Measurements from ENCODE around the gene WDR46.

The WDR46 gene

DNA sequence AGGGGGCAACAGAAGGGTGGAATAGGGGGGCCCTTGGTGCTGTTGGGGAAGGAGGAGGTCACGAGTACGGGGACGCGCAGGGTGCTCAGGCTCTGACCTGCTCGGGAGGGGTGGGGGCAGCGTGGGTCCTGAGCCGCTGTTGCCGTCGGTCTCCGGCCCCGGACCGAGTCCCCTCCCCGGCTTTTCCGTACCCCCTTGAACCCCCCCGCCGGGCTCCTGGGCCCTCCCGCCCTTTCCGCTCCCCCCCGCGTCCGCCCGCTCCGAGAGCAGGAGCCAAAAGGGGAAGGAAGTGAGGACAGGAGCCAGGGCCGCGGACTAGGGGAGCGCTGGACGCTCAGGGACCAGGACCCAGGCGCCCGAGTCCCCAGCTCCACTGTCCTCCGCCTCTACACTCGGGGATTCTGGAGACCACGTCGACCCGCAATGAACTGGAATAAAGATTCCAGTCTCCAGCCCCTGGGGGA is 9.8 kb upstream of the WDR46 start, which contains the start of gene RGL2:
Gene RGL2, minus strand, starts transcription at position 170 of the 464 bp plus-strand sequence. CDS start 332 bp downstream, outside the sequence.
- peak within 1 kb of the TSS; percentile 95 for H3K27ac ChIP-seq (replicated peaks)
- peak within 1 kb of the TSS; percentile 75 for H3K4me3 ChIP-seq (replicated peaks; ENCODE audit: insufficient read depth, low read length)
- DNase-seq (ENCODE audit: low read depth in 1 of 2, low spot score in 1 of 2) = peak; percentile 87 to 89
- peak; percentile 70 for TF ChIP-seq SPI1 (IDR thresholded peaks at IDR 0.05; ENCODE audit: borderline replicate concordance, low read depth)
- TF ChIP-seq, protein P1, sequence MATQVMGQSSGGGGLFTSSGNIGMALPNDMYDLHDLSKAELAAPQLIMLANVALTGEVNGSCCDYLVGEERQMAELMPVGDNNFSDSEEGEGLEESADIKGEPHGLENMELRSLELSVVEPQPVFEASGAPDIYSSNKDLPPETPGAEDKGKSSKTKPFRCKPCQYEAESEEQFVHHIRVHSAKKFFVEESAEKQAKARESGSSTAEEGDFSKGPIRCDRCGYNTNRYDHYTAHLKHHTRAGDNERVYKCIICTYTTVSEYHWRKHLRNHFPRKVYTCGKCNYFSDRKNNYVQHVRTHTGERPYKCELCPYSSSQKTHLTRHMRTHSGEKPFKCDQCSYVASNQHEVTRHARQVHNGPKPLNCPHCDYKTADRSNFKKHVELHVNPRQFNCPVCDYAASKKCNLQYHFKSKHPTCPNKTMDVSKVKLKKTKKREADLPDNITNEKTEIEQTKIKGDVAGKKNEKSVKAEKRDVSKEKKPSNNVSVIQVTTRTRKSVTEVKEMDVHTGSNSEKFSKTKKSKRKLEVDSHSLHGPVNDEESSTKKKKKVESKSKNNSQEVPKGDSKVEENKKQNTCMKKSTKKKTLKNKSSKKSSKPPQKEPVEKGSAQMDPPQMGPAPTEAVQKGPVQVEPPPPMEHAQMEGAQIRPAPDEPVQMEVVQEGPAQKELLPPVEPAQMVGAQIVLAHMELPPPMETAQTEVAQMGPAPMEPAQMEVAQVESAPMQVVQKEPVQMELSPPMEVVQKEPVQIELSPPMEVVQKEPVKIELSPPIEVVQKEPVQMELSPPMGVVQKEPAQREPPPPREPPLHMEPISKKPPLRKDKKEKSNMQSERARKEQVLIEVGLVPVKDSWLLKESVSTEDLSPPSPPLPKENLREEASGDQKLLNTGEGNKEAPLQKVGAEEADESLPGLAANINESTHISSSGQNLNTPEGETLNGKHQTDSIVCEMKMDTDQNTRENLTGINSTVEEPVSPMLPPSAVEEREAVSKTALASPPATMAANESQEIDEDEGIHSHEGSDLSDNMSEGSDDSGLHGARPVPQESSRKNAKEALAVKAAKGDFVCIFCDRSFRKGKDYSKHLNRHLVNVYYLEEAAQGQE (IDR thresholded peaks at IDR 0.05; ENCODE audit: insufficient replicate concordance, low read depth) = no peak
- H3K27me3 ChIP-seq (ENCODE audit: insufficient read depth, poor library complexity, severe bottlenecking) = no peaks in the 10 kb centered on the region

DNA sequence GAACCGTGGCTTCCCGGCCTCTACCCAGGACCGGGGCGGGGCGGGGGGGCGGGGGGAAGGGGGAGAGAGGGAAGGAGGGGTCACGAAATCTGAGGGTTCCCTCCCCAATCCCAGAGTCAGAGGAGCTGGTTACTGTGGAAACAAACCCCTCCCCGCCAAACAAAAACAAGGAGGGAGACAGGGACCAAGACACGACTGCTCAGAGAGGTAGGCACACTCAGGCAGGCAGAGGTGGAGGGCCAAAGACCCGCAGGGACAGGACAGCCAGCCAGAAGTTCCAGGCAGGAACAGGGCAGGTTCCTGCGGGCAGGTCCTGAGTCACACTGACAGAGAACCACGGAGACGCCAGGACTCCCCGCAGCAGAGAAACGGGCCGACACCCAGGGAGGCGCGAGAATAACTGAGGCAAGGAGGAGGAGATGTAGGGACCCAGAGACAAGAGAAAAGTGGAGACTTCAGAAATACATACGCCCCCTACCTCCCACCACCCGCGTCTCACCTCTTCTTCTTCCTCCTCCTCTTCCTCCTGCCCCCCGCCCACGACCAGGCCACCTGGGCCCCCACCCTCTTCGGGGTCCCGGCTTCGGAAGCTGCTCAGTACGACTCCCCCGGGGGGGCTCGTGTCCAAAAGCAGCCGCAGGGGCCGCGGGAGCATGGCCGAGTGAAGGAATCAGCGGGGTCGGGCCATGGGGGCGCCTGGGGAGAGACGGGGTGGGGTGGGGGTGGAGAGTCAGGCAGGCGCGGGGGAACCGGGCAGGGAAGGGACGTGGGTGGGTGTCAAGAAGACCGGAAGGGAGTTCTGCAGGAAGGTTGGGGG is 9.1 kb upstream of the WDR46 start:
- Histone ChIP-seq H3K27me3 (ENCODE audit: insufficient read depth, poor library complexity, severe bottlenecking) (no peaks in the 10 kb centered on the region), H3K27ac (replicated peaks) (peak overlapping the region; percentile 95), H3K4me3 (replicated peaks; ENCODE audit: insufficient read depth, low read length) (peak overlapping the region; percentile 75)
- DNase-seq (ENCODE audit: low read depth in 1 of 2, low spot score in 1 of 2) = peak; percentile 79 to 86
- TF ChIP-seq, protein P1 (IDR thresholded peaks at IDR 0.05; ENCODE audit: insufficient replicate concordance, low read depth) = no peak
- peak; percentile 75; the same call in 1 of the 2 replicates for TF ChIP-seq POLR2AphosphoS5 (IDR thresholded peaks at IDR 0.05; ENCODE audit: low read depth)

DNA sequence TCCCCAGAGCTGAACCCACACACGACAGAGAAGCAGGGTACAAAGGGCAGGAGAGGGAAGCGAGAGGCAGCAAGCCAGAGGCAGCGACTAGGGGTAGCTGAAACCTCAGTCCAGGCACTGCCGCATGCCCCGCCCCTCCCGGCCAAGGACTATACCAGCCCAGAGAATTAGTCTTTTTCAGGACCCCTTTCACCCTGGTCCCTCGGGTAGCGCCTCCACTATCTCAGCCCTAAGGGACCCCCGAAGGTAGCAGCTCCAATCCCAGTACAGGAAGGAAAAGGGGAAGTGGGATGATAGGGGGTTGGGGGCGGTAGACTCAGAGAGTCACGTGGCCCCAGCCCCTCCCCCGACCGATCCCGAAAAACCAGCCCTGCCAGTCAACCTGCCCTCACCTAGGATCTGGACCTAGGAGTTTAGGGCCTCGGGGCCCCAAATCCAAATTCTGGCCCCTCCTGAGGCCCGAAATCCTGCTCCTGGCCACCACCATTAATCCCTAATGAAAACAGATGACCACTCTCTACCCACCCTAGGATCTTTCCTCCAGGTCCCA is 8.4 kb upstream of the WDR46 start:
- peak overlapping the region; percentile 75 for H3K4me3 ChIP-seq (replicated peaks; ENCODE audit: insufficient read depth, low read length)
- peak in 1 of 2 experiments; percentile 34 for DNase-seq (ENCODE audit: low read depth in 1 of 2, low spot score in 1 of 2)
- H3K27ac ChIP-seq (replicated peaks) = peak overlapping the region; percentile 95
- peak; percentile 93 for TF ChIP-seq SPI1 (IDR thresholded peaks at IDR 0.05; ENCODE audit: borderline replicate concordance, low read depth)
- no peak for TF ChIP-seq POLR2AphosphoS5 (IDR thresholded peaks at IDR 0.05; ENCODE audit: low read depth)
- no peak for TF ChIP-seq GABPA (IDR thresholded peaks at IDR 0.05; ENCODE audit: low read depth)
- TF ChIP-seq, protein P2, sequence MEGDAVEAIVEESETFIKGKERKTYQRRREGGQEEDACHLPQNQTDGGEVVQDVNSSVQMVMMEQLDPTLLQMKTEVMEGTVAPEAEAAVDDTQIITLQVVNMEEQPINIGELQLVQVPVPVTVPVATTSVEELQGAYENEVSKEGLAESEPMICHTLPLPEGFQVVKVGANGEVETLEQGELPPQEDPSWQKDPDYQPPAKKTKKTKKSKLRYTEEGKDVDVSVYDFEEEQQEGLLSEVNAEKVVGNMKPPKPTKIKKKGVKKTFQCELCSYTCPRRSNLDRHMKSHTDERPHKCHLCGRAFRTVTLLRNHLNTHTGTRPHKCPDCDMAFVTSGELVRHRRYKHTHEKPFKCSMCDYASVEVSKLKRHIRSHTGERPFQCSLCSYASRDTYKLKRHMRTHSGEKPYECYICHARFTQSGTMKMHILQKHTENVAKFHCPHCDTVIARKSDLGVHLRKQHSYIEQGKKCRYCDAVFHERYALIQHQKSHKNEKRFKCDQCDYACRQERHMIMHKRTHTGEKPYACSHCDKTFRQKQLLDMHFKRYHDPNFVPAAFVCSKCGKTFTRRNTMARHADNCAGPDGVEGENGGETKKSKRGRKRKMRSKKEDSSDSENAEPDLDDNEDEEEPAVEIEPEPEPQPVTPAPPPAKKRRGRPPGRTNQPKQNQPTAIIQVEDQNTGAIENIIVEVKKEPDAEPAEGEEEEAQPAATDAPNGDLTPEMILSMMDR (IDR thresholded peaks at IDR 0.05; ENCODE audit: insufficient read depth, low read length) = no peak
- no peaks in the 10 kb centered on the region for H3K27me3 ChIP-seq (ENCODE audit: insufficient read depth, poor library complexity, severe bottlenecking)

DNA sequence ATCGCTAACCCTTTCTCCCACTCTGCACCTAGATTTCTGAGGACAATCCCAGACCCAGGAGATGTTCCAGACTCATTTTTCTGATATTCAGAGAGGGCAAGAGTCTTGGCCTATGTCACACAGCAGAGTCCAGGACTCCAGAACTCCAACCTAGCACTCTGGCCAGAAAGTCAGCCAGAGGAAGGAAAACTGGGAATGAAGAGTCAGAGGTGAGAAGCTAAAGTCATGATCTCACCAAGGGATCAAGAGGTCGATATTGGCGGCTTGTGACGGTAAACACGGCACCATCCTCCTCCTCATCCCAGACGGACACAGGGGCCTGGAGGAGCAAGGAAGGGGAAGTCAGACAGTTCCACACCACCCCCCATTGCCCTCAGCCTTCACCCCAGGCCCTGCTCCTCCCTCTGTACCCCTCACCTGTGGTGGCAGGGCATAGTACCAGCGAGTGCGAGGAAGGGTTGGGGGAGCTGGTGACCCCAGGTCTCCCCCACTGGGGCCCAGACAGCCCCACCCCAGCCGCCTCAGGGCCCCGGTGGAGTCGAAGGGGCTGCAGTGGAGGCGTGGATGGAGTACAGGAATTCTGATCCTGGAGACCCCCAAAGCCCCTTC is 7.9 kb upstream of the WDR46 start:
- TF ChIP-seq POLR2AphosphoS5 (IDR thresholded peaks at IDR 0.05; ENCODE audit: low read depth) (no peak), SPI1 (IDR thresholded peaks at IDR 0.05; ENCODE audit: borderline replicate concordance, low read depth) (no peak), GABPA (IDR thresholded peaks at IDR 0.05; ENCODE audit: low read depth) (no peak)
- TF ChIP-seq, protein P2 (IDR thresholded peaks at IDR 0.05; ENCODE audit: insufficient read depth, low read length) = no peak
- TF ChIP-seq, protein P1 (IDR thresholded peaks at IDR 0.05; ENCODE audit: insufficient replicate concordance, low read depth) = no peak
- Histone ChIP-seq H3K27ac (replicated peaks) (peak overlapping the region; percentile 95), H3K27me3 (ENCODE audit: insufficient read depth, poor library complexity, severe bottlenecking) (no peaks in the 10 kb centered on the region), H3K4me3 (replicated peaks; ENCODE audit: insufficient read depth, low read length) (peak overlapping the region; percentile 75)
- no peak for DNase-seq (ENCODE audit: low read depth in 1 of 2, low spot score in 1 of 2)

Measured in HL-60 (cell line).